ENCODE results near the gene MTA1.
A peak's percentile ranks its signal among the peaks of the same experiment; 100 is the strongest.

Gene MTA1

DNA sequence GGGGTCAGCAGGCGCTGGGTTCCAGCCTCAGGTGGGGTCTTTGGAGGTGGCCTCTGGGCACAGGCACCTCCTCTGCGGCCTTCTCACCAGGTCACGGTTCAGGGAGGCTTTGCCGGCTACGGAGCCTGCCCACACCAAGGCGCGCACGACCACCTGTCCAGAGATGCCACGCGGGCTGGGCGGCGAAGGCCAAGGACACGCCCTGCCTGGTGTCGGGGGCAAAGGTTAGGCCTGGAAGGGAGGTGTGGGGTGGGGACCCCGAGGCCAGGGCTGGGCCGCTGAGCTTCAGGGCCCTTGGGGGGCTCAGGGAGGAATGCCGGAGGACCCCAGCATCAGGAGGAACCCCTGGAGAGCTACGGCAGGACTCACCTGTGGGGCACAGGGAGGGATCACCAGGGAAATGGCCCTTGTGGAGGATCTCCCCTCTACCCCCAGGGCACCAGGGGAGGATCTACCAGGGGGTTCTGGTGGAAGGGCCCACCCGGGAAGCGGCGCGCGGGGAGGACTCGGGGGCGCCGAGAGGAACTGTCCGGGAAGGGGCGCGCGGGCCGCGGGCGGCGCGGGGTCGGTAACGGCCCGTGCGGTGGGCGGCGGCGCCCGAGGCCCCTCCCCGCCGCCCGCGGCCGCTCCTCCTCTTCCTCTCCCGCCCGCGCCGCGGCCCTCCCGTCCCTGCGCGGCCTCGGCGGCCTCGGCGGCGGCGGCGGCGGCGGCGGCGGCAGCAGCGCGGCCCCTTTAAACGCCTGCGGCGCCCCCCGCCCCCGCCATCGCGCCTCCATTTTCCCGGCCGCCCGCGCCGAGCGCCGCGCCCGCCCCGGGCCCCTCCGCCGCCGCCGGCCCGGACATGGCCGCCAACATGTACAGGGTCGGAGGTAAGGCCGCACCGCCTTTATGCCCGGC is at the start of gene MTA1:
MTA1 (plus strand) TSS at position 633 of the 897 bp plus-strand sequence; CDS start at position 842, 209 bp downstream.
- peak; percentile 53 for DNase-seq

DNA sequence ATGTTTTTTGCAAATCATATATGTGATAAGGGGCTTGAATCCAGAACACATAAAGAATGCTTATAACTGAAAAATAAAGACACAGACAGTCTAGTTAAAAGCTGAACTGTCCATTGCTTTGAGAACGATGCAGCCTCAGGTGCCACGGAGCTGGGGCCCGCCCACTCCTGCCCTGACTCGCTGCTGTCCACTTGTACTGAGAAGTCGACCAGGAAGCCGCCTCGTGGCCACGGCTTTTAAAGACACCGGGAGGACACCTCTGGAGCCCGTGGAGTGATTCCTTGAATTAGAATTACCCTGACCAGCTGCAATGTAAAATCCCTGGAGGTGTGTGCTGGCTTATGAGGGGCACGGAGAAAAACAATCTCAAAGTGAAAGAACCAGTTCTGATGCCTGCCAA is 45.2 kb upstream of the MTA1 start:
- no peak for DNase-seq

DNA sequence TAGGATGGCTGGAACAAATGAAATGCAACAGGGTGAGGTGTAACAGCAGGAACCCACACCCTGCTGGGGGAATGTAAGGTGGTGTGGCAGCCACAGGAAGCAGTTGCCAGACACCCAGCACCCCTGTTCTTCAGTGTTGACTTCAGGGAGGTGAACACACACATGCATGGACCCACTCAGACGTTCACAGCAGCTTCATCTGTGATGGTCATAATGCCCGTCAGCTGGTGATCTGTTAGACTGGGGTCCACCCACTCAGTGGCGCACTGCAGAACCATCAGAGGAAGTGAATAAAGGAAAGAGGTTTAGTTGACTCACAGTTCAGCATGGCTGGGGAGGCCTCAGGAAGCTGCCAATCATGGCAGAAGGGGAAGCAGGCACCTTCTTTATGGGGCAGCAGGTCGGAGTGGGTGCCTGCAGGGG is 44.0 kb upstream of the MTA1 start:
- DNase-seq = no peak

DNA sequence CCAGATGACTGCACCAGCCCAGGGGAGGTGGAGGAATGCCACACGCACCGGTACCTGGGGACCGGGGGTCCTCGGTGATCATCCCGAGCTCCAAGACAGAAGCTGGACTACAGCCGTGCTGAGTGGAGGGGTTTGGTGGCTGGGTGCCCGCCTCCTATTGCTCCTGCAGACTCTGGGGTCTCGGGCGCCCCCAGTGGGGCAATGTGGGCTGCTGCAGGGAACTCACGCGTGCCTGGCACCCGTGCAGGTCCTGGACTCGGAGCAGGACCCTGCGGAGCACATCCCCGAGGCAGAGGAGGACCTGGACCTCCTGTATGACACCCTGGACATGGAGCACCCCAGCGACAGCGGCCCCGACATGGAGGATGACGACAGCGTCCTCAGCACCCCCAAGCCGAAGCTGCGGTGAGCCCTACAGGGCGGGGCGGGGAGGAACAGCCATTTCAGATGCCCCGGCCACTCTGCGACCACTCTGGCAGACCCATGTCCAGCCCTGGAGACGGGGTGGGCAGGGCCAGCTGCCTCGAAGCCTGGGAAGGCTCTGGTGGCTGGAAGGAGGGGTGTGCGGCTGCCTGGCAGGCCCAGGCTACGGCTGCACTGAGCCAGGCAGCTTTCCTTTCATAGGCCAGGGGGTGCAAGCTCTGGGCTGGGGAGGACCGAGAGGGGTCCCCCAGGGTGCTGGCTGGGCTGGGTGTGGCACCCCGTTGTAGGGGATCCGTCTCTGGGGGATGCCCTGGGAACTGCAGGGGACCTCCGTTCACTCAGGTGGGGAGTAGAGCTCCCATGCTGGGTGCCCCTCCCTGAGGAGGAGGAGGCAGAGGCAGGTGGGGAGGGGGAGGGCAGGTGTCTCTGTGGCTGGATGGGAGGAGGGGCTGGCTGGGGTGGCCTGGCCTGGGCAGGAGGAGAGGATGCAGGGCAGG is 42.8 kb upstream of the MTA1 start:
- DNase-seq = no peak

DNA sequence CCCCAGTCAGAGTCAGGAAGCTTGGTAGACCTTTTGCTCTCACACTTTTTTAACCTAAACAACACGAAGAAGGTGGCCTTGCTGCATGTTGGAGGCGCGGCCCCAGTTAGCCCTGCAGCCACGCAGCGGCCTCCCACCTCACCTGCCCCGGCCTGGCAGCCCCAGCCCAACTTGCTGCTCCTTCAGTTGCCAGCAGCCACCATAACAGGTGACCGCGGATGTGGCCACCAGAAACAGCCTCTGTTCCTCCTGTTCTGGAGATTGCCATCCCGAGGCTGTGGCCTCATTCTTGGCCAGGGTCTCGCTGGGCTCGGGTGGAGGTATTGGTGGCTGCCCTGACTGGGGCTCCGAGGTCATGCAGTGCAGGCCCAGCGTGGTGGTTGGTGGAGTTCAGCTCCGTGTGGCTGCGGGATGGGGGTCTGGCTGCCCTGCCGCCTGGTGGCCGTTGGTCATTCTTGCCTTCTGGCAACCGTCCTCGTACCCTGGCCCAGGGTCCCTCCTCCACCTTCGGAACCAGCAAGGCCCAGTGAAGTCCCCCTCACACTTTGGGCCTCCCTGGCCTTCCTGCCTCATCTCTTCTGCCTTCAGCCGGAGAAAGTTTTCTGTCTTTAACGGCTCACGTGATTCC is 42.0 kb upstream of the MTA1 start:
- no peak for DNase-seq

DNA sequence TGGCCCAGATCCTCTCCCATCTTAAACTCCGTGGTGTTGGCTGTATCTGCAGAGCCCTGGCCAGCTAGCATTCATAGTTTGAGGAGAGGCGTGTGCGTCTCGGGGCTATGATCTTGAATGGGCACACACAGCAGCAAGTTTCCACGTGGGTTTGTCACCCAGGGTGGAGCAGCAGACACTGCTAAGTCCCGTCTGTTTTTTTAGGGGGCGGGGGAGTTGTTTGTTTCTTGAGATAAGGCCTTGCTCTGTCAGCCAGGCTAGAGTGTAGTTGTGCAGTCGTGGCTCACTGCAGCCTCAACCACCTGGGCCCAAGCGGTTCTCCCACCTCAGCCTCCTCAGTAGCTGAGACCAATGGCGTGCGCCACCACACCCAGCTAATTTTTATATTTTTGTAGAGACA is 41.4 kb upstream of the MTA1 start:
- no peak for DNase-seq

DNA sequence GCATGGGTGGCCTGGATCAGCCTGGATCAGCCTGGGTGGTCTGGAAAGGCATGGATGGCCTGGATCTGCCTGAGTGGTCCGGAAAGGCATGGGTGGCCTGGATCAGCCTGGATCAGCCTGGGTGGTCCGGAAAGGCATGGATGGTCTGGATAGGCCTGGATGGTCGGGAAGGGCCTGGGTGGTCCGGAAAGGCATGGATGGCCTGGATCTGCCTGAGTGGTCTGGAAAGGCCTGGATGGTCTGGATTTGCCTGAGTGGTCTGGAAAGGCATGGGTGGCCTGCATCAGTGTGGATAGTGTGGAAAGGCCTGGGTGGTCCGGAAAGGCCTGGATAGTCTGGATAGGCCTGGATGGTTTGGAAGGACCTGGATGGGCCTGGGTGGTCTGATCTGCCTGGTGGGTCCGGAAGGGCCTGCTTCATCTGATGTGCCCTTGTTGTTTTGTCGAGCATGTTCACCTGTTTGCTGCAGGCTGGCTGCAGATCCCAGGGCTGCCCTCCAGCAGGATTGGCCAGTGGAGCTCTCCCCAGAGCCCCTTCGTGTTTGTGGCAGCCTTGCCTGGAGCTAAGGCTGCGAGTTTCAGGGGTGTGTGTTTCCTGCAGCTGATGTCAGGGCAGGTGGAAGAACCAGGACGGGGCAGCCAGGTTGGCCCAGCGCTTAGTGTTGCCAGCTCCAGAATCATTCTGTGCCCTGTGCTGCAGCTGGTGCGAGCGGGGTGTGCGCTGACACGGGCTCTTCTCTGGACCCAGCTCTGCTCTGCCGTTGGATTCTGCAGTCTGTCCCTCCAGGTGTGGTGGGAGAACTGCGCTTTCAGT is 40.5 kb upstream of the MTA1 start:
- no peak for DNase-seq

DNA sequence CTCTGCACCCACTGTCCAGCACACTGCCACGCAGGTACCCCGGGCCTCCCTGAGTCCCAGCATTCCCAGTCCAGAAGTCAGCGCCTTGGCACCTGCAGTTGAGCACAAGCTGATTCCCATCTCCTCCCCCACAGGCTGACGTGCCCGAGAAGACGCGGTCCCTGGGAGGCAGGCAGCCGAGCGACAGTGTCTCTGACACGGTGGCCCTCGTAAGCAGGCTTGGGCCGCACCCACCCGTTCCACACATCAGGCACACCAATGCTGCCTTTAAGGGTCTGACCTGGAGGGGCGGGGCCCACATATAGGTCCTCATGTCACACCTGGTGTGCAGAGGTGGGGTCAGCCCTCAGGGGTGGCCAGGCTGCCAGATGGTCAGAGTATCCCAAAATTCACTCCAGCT is 39.7 kb upstream of the MTA1 start:
- no peak for DNase-seq

DNA sequence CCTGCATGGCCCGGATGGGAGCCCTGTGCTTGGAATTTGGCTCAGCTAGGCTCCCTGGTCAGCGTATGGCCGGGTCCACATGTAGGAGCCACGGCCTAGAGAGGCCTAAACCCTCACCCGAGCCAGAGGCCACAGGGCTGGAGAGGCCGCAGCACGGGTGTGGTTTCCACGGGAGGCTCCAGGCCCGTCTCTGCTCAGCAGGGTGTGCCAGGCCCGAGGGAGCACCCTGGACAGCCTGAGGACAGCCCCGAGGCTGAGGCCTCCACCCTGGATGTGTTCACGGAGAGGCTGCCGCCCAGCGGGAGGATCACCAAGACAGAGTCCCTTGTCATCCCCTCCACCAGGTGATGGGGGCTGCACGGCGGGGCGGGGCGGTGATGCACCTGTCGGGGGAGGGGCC is 38.9 kb upstream of the MTA1 start:
- no peak for DNase-seq

DNA sequence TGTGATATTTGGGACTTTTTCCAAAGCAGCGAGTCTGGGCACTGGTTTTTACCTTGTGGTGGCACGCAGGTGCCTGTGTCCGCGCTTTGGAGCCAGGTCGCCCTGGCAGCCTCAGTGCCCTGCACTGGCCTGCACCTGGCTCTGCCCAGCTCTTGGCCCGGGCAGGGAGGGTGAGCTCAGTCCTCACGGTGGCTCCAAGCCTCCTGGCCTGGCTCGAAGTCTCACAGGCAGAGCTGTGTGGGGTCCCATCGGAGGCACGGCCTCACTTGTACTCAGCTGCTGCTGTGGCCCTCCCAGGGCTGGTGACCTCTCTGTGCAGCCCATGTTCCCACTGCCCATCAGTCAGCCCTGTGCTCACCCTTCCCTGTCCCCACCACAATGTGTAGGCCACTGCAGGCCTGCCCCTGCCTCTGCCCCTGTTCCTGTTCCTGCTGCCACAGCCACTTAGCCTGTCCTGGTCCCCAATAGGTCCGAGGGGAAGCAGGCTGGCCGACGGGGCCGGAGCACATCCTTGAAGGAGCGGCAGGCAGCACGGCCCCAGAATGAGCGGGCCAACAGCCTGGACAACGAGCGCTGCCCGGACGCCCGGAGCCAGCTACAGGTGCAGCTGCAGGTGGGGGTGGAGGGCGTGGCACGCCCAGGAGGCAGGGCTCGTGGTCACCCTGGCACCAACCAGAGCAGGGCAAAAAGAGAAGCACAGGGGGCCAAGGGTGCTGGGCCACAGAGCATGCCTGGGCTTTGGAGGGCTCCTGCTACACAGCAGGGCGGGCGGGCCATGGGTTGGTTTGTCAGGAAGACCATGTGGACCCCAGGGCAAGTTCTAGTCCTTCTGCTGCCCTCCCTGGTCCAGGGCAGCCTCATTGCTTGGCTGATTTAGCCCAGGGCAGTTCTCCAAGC is 37.9 kb upstream of the MTA1 start:
- no peak for DNase-seq

DNA sequence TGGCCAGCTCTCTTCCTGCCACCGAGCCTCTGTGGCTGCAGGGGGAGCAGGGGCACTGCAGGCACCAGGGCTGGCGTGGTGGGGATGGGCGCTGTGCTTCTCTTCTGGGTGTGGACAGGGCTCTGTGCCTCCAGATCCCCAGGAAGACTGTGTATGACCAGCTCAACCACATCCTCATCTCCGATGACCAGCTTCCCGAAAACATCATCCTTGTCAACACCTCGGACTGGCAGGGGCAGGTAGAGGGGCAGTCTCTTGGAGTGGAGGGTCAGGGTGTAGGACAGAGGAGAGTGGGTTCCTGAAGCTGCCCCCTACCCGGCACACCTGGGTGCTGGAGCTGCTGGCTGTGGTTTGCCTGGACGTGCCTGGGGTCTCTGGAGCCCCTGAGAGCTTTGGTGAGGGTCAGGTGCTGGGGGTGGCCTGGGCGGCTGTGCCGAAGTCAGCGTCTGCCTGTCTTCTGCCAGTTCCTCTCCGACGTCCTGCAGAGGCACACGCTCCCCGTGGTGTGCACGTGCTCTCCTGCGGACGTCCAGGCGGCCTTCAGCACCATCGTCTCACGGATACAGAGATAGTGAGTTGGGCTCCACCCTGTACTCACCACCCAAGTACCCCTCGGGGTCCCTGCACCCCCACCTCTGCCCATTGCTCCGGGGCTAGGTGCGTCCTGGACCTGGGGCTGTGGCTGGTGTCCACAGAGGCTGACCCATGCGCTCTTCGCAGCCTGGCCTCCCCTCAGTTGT is 37.1 kb upstream of the MTA1 start:
- DNase-seq = no peak

DNA sequence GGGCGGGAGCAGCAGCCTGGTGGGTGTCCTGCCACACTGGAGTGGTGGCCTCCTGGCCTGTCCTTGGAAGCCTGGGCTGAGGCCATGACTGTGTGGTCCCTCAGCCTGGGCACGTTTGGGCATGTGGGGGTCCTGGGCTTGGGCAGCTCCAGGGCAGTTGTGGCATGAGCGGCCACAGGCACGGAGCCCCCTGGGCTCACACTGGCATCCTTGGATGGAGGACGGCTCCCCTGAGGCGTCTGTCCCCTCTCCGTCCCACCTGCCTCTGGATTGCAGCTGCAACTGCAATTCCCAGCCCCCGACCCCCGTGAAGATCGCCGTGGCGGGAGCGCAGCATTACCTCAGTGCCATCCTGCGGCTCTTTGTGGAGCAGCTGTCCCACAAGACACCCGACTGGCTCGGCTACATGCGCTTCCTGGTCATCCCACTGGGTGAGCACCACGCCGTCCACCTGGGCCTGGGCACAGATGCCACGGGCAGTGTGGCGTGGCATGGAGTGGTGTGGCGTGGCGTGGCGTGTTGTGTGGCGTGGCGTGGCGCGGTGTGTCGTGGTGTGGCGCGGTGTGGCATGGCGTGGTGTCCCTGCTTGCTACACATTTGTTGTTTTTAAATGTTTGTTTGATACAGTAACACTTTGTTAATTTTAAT is 36.4 kb upstream of the MTA1 start:
- no peak for DNase-seq

DNA sequence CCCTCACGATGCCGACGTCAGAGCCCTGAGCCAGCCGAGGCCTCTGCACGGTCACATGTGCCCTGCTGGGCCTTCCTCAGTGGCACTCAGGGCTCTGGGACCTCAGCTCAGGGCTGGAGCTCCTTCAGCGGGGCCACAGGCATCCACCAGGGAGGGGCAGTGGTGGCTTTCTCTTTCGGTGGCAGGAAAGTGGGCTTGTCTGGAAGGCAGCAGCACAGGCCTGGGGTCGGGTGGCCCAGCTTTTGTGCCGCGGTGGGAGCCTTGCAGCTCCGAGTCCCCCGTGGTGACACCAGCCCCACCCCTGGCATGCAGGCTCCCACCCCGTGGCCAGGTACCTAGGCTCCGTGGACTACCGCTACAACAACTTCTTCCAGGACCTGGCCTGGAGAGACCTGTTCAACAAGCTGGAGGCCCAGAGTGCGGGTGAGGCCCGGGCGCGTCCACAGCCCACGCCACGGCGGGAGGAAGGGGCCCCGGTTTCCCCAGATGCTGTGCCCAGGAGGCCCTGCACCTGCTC is 35.5 kb upstream of the MTA1 start:
- DNase-seq = no peak

DNA sequence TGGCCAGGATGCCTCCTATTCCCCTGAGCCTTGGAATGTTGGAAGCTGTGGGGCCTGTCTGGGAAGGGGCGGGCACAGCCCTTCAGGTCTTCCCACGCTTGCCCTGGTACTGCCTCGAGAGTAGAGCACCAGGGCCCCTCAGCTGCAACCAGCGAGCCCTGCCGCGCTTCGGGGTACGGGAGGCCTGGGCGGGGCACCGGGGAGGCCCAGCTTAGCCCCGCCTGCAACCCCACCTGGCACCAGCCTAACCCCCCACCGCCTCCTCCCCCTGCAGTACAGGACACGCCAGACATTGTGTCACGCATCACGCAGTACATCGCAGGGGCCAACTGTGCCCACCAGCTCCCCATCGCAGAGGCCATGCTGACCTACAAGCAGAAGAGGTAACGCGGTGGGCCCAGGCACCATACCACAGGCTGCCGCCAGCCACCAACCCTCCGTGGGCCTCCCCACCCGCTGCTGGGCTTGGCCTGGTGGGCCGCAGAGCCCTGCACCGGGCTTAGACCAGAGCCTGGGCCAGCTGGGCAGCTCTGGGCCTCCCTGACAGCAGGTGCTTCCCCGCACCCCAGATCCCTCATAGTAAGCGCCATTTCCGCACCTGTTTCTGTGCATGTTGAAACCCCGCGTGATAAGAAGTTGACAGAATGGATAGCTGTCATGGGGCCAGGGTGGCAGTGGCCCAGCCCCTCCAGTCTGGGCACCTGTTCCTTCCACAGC is 34.9 kb upstream of the MTA1 start:
- no peak for DNase-seq

DNA sequence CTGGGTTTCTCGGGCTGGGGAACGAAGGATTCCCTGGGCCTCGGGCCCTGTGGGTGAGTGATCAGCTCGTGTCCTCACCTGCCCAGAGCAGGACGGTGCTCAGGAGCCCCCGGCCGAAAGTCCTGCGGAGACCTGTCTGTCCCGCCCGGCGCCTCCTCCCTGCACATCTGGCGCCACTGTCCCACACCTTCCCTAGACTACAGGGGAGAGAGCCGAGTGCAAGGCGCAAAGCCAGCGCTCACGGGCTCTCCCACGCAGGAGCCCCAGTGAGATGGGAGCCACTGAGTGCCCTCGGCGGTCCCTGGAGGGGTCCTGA is 34.3 kb upstream of the MTA1 start:
- no peak for DNase-seq

DNA sequence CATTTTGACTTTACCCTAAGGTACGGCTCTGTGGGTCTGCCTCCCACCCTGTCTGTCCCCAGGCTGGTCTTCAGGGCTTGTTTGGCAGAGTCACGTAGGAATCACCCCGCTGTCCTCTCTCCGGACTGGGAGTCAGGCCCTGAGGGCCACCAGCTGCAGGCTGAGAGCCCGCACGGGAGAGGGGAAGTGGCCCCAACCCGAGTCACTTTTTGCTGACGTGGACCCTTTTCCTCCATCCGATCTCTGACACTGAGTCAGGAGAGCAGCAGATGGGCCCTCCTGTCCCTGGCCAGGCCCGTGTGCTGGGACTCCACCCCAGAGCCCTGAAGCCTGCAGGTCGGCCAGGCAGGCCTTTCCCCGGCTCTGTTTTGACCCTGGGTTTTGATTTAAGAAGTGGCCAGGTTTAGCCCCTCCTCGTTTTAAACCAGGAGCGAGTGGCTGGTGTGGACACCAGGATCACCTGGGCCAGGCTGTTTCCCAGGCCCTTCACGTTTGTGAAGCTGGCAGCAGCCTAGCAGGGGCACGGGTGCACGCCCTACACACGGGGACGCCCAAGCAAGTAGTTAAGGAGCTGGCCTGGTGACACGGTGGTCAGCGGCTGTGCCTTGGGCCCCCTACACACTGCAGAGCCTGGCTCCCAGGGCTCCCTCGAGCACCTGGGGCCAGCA is 33.8 kb upstream of the MTA1 start:
- DNase-seq = no peak

DNA sequence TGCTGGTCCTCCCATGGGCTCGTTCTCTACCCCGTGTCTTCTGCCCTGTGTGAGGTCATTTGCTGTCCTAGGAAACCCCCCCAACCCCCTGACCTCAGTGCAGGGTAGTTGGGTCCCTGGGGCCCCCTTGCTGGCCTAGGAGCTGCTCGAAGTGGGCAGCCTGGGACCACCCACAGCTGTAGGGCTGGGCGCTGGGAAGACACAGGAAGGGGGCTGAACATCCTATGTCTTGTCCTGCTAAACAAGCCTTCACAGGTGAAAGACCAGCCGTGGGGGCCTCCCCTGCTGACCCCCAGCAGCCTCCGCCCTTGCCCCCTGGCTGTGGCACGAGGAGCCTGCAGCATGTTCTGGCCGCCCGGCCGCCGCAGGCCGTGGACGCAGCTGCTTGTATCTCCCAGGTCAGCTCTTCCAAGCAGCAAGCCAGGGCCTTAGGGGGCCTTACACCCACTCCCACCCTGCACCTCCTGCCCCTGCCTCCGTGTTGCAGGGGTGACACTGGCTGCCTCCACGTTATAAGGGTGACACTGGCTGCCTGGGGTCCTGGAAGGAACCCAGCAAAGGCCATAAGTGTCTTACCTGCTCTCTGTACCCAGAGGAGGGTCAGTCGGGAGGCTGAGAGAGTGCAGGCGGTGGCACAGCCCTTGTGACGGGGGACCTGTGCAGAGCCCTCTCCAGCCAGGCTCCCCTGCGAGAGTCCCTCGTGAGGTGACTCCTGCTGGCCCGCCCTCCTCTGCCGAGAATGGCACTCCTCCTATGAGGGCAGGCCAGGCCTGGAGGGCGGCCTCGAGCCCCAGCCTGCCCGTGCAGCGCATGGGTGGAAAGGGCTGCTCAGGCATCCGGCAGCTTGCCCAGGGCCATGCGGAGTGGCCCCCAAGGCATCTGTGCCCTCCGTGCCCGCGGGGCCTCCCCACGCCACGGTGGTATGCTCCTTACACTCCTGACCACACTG is 32.8 kb upstream of the MTA1 start:
- DNase-seq = no peak

DNA sequence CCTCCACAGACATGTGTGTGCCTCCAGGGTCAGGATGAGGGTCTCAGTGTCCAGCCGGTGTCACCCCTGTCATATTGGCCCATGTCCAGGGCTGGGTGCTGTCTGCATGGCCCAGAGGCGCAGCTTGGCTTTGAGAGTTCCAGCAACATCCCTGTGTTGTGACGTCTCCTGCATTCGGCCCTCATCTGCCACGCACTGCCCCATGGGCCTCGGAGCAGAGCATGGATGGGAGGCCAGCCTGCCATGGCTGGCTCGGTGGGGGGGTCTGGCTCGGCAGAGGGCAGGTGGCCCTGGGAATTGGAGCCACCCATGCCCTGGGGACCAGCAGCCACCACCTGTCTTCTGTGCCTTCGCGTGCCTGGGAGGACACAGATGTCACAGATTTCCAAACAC is 32.1 kb upstream of the MTA1 start:
- no peak for DNase-seq

Data from retina (tissue), 1 donor.